IPS-18a (cell line): ENCODE results near the gene TIMM23.

Experiments used
- H3K27ac ChIP-seq: one replicate; pipeline ENCODE4 v1.5.1; 2013; ENCODE audit warnings: low read length
- H3K27me3 ChIP-seq: one replicate; pipeline ENCODE4 v1.6.1; 2013; ENCODE audit warnings: mild to moderate bottlenecking, low read length; ENCODE audit not compliant: control insufficient read depth, insufficient read depth
- H3K36me3 ChIP-seq: one replicate; pipeline ENCODE4 v1.6.1; 2013; ENCODE audit warnings: low read depth, low read length; ENCODE audit not compliant: control insufficient read depth
- H3K4me1 ChIP-seq: one replicate; pipeline ENCODE4 v1.6.1; 2013; ENCODE audit warnings: low read depth, low read length; ENCODE audit not compliant: control insufficient read depth
- H3K4me3 ChIP-seq: one replicate; pipeline ENCODE4 v1.5.1; 2013; ENCODE audit warnings: low read length
- H3K9ac ChIP-seq: one replicate; pipeline ENCODE4 v1.6.1; 2013; ENCODE audit warnings: mild to moderate bottlenecking, low read length, moderate library complexity
- H3K9me3 ChIP-seq: one replicate; pipeline ENCODE4 v1.6.1; 2013; ENCODE audit warnings: low read depth, low read length; ENCODE audit not compliant: control insufficient read depth

Gene TIMM23

GRCh38 chr10:46028584-46029460 lies 56.5 kb downstream of the TIMM23 start:
- H3K4me1 ChIP-seq: peaks cover 16% of the 10 kb centered on the region
- H3K27me3 ChIP-seq: no peaks in the 10 kb centered on the region
- no peaks in the 10 kb centered on the region for H3K36me3 ChIP-seq
- peak overlapping the region; percentile 63 for H3K9ac ChIP-seq
- H3K4me3 ChIP-seq: peak overlapping the region; percentile 64
- H3K27ac ChIP-seq: no peak overlapping the region
- H3K9me3 ChIP-seq: no peaks in the 10 kb centered on the region

DNA sequence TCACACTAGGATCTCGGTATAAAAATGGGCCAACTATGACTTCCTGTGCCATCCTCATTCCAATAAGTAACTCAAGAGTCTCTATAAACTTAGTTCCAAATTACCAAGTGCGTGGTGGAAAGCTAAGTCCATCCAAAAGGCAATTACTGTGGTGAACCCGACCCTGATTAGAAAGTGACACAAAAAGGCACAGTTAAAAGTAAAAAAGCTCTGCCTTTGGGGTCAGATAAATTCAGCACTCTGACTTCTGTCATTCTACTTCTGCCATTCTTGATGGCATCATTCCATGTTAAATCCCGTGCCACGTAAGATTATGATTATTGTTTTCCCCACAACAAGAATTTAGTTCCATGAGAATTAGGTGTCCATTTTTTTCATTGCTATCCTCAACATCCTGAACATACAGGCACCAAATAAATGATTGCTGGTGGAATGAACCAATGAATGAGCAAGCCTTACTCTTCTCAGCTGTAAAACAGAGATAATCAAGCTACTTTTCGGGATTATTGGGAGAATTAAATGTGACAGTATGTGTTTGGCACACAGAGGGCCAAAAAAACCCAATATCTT lies 57.3 kb downstream of the TIMM23 start:
- Histone ChIP-seq H3K27me3 (no peaks in the 10 kb centered on the region), H3K4me3 (peak overlapping the region; percentile 64), H3K27ac (no peak overlapping the region), H3K4me1 (peaks cover 16% of the 10 kb centered on the region), H3K36me3 (no peaks in the 10 kb centered on the region), H3K9me3 (no peaks in the 10 kb centered on the region), H3K9ac (peak overlapping the region; percentile 63)

GRCh38 chr10:46030091-46030937 lies 58.0 kb downstream of the TIMM23 start, which contains the start of gene NCOA4:
NCOA4 (minus strand) TSS chr10:46030623; CDS start chr10:46016680, 13,943 bp downstream.
- Histone ChIP-seq H3K4me1 (peaks cover 16% of the 10 kb centered on the region), H3K9me3 (no peaks in the 10 kb centered on the region), H3K9ac (peak within 1 kb of the TSS; percentile 63), H3K4me3 (peak within 1 kb of the TSS; percentile 64), H3K27ac (peak within 1 kb of the TSS; percentile 85), H3K36me3 (no peaks in the 10 kb centered on the region), H3K27me3 (no peaks in the 10 kb centered on the region)

GRCh38 chr10:46031648-46032532 lies 59.6 kb downstream of the TIMM23 start:
- H3K4me3 ChIP-seq: no peak overlapping the region
- H3K4me1 ChIP-seq: peaks cover 16% of the 10 kb centered on the region
- no peaks in the 10 kb centered on the region for H3K27me3 ChIP-seq
- H3K27ac ChIP-seq: no peak overlapping the region
- no peaks in the 10 kb centered on the region for H3K36me3 ChIP-seq
- no peaks in the 10 kb centered on the region for H3K9me3 ChIP-seq
- no peak overlapping the region for H3K9ac ChIP-seq

- no peaks in the 10 kb centered on the region for H3K9me3 ChIP-seq
- peaks cover 14% of the 10 kb centered on the region for H3K4me1 ChIP-seq
- no peak overlapping the region for H3K27ac ChIP-seq
- H3K4me3 ChIP-seq: no peak overlapping the region
- no peaks in the 10 kb centered on the region for H3K27me3 ChIP-seq
- no peaks in the 10 kb centered on the region for H3K36me3 ChIP-seq
- no peak overlapping the region for H3K9ac ChIP-seq
Observed at GRCh38 chr10:46033602-46034011, 61.3 kb downstream of the TIMM23 start.

DNA sequence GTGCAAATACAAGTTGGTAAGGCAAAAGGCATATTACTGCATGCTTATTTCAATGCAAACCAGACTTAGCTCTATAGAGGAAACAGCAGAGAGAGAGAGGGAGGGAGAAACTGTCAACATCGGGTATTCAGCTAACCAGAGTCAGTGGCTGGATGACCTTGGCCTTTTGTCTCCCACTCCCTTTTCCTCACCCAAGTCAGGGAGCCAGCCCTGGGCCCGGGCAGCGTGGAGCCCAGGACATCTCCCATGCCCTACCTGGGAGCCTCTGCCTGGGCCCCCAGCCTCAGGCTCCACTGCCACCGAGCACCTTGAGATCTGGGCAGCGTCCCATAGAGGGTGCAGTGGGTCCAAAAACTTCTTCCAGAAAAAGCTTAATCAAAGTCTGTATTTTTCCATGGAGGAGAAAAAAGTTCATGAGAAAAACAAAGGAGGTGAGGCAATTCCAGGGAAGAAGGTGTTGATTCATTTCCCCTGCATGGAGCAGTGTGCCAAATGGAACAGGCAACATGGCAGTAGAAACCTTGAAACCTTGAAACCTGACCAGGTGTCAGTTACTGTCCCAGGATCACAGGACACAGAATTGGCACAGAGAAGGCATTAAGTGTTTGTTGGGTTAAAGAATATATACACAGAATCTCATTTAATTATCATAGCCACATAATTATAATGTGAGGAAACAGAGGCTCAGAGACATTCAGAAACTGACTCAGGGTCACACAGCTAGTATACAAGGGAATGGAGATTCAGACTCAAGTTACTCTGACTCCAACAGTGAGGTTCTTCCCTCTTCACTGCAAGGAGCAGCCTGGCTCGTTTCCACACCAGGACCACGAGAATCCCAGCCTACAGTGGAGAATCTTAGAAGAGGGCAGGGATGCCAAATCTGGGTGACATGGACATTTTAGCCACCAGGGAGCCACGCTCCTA lies 63.9 kb downstream of the TIMM23 start:
- Histone ChIP-seq H3K9me3 (no peaks in the 10 kb centered on the region), H3K4me3 (no peak overlapping the region), H3K36me3 (no peaks in the 10 kb centered on the region), H3K27me3 (no peaks in the 10 kb centered on the region), H3K27ac (no peak overlapping the region), H3K9ac (no peak overlapping the region), H3K4me1 (no peaks in the 10 kb centered on the region)

GRCh38 chr10:46037107-46037825 lies 65.0 kb downstream of the TIMM23 start:
- H3K36me3 ChIP-seq: no peaks in the 10 kb centered on the region
- H3K9ac ChIP-seq: no peak overlapping the region
- H3K27me3 ChIP-seq: no peaks in the 10 kb centered on the region
- no peak overlapping the region for H3K4me3 ChIP-seq
- no peak overlapping the region for H3K27ac ChIP-seq
- no peaks in the 10 kb centered on the region for H3K4me1 ChIP-seq
- no peaks in the 10 kb centered on the region for H3K9me3 ChIP-seq

- H3K9me3 ChIP-seq: no peaks in the 10 kb centered on the region
- H3K9ac ChIP-seq: no peak overlapping the region
- no peaks in the 10 kb centered on the region for H3K36me3 ChIP-seq
- H3K27me3 ChIP-seq: no peaks in the 10 kb centered on the region
- no peak overlapping the region for H3K4me3 ChIP-seq
- H3K4me1 ChIP-seq: peaks cover 3% of the 10 kb centered on the region
- H3K27ac ChIP-seq: no peak overlapping the region
Observed at GRCh38 chr10:46040004-46040403, 67.7 kb downstream of the TIMM23 start.

DNA sequence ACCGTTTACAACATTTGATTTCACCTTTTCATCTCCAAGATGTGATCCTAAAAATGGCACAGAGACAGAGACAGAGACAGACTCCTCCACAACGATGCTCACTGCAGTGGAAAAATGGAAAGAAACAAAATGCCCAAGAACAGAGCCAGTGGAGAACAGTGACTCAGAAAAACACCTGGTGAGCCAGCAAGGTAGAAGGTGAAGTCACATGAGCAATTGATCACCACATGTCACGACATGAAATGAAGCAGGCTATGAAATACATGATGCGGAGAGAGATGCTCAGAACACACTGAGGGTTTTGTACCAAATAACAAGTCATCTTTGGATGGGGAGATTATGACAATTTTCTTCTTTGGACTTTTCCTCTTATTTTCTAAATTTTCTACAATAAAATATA lies 70.2 kb downstream of the TIMM23 start:
- no peaks in the 10 kb centered on the region for H3K27me3 ChIP-seq
- no peak overlapping the region for H3K27ac ChIP-seq
- no peak overlapping the region for H3K4me3 ChIP-seq
- H3K9me3 ChIP-seq: no peaks in the 10 kb centered on the region
- peaks cover 3% of the 10 kb centered on the region for H3K4me1 ChIP-seq
- no peak overlapping the region for H3K9ac ChIP-seq
- H3K36me3 ChIP-seq: no peaks in the 10 kb centered on the region

DNA sequence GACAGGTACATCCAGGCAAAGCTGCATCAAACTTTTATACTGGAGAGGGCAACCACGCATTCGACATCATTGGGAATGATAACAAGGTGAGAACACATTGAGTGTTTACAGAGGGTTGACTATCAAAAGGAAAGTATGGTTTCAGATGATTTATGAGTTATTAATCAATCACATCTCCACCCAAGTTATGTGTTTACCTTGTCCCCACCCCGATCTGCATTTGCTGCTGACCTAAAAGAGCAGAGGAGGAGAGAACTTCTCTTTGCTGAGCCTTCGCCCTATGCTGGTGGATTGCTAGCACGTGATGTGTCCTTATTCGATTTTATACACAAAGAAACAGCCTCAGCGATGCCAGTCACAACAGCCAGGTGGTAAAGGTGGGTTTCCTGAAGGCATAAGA lies 74.0 kb downstream of the TIMM23 start, which contains the start of gene MSMB:
TSS of gene MSMB (minus strand) at position 9 of the 400 bp plus-strand sequence. CDS start 32 bp downstream, outside the sequence.
- H3K4me1 ChIP-seq: peaks cover 3% of the 10 kb centered on the region
- H3K9ac ChIP-seq: no peak within 1 kb of the TSS
- no peaks in the 10 kb centered on the region for H3K36me3 ChIP-seq
- no peaks in the 10 kb centered on the region for H3K27me3 ChIP-seq
- no peak within 1 kb of the TSS for H3K27ac ChIP-seq
- H3K9me3 ChIP-seq: no peaks in the 10 kb centered on the region
- H3K4me3 ChIP-seq: no peak within 1 kb of the TSS
